Right lobe of liver (tissue), 4 donors: ENCODE results near the gene MLIP.

Experiments
- CTCF ChIP-seq, 4 donors: fragments of 200-600 bp in 3 of 4; fragments of 450-650 bp in 1 of 4; IDR thresholded peaks; one replicate each; pipeline versions ENCODE4 v1.5.1 to v1.8.0; 2016 to 2022; ENCODE audit warnings: antibody characterized with exemption in 4 of 4, mild to moderate bottlenecking in 2 of 4
- POLR2A ChIP-seq: fragments of 450-650 bp; IDR thresholded peaks from one replicate; pipeline ENCODE4 v1.6.1; 2017; ENCODE audit warnings: antibody characterized with exemption, mild to moderate bottlenecking
- donor health status: DM: no; HTN: no; CAD: no.
- donor health status: DM: no; HTN: no; CAD: no.
- donor health status: DM: no; HTN: yes; CAD: no.

- TF ChIP-seq CTCF (IDR thresholded peaks at IDR 0.05): no peak
- no peak for TF ChIP-seq POLR2A
These were observed 162.1 kb downstream of the MLIP start for GRCh38 chr6:54273214-54273820.
